Hypothalamus (tissue), 51 donors: ENCODE measurements around the gene TNPO1.

Experiments
- DNase-seq, 51 donors: peaks; one replicate each; lab custom pipeline; 2025; lab: John Stamatoyannopoulos, UW

Gene TNPO1

DNA sequence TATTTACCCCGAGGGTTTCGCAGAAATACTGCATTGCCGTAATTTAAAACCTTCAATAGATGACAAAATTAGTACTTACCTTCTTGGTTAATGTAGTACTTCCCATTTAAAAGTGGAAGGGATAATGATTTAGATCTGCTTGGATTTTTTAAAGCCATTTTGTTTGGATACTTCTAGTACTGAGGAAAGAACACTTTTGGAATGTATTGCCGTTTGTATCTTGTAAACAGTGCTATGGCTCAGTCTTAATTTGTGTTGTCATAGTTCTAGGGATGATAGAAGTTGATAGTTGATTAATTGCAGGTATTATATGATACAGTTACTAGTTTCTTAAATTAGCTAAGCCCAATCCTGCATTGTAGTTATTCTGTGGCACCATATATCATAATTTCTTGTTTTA, 33.1 kb downstream of the TNPO1 start:
- DNase-seq = no peak

DNA sequence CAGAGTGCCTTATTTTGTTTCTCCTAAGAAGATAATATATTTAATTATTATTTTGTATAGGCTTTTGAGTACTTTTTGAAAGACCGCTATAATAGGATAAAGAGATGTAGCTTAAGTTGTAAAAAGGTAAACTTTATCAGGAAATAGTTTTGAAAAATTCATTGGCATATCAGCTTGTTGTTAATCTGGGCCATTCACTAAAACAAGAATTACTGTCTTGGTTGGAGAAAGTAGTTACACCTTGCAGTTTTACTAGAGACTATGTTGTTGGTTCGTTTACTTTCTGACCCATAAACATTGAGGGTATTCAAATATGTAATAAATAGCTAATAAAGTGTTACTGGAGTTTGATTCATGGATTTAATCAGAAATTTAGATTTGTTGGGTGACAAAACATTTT, 33.7 kb downstream of the TNPO1 start:
- no peak for DNase-seq

- no peak for DNase-seq
Observed at GRCh38 chr5:72852356-72852755, 35.9 kb downstream of the TNPO1 start.

- DNase-seq = no peak
Observed at GRCh38 chr5:72854419-72854818, 38.0 kb downstream of the TNPO1 start.

DNA sequence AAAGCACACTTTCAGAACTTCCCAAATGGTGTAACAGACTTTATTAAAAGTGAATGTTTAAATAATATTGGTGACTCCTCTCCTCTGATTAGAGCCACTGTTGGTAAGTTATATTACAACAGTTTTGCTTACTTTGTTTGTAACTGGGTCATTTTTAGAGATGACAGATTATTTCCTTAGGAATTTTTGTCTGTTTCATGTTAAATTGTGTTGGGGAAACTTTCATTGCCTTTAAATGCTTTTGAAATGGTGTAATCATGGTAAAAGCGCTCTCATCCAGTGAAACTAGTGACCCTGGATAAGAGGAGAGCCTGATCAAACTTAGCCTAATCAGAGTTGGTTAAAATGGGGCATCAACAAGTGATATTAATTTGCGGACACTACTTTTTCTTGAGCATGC, 39.4 kb downstream of the TNPO1 start:
- no peak for DNase-seq

DNA sequence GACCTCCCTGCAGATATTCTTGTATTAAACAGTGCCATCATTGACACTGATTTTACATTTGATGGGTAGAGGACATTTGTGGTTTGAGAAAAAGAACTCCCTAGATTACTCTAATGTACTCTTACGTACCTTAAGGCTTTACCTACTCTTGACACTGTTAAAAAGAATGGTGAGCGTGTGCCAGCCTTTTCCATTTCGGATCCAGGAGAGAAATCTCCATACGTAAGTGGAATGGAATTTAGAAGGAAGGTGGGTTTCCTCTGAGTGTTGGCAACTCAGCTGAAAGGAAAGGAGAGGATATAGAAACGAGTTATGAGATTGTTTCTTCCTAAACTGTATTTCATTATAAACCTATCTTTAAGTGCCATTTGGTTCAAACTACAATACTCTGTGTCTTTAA, 40.9 kb downstream of the TNPO1 start:
- no peak for DNase-seq

DNA sequence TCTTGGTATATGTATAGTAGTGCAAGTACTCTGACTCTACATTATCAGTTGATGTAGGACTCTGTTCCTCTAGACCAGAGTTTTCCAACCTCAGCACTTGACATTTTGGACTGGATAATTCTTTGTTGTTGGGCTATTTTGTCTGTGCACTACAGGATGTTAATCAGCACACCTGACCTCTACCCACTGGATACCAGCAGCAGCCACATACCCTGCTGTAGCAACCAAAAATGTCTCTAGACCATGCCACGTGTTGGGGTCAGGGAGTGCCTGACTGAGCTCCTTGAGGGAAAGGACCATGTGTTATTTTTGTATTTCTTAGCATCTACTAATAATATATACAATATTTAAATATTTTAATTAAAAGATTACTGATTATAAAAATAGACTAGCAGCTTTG, 42.7 kb downstream of the TNPO1 start:
- no peak for DNase-seq

- no peak for DNase-seq
Observed at GRCh38 chr5:72860499-72860898, 44.0 kb downstream of the TNPO1 start.

DNA sequence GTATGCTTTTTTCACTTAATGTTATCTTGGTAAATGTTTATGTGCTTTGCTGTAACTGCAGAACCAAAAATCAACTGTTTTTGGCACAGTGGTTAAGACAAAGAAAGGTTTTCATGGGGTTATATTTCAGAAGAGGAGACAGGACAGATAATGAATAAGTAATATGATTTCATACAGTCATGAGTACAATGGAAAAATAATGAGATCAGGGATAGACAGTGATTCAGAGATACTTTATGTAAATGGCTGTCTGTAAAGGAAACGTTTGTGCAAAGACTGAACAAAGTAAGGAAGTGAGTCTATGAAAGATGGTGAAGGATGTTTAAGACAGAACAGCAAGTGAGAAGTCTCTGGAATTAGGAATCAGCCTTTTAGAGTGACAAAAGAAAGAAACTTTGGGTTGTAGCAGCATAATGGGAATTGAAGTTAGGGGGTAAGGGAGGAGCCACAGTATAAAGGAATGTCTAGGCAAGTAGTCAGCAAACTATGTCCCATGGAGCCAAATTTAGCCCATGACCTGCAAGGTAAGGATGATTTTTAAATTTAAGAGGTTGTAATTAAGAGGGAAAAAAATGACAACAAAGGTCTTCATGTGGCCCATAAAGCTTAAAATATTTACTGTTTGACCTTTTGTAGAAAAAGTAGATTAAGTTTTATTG, 55.0 kb downstream of the TNPO1 start:
- no peak for DNase-seq

- DNase-seq = peak in 1 of 51 donors; percentile 1
Observed at GRCh38 chr5:72878854-72879253, 62.4 kb downstream of the TNPO1 start.

DNA sequence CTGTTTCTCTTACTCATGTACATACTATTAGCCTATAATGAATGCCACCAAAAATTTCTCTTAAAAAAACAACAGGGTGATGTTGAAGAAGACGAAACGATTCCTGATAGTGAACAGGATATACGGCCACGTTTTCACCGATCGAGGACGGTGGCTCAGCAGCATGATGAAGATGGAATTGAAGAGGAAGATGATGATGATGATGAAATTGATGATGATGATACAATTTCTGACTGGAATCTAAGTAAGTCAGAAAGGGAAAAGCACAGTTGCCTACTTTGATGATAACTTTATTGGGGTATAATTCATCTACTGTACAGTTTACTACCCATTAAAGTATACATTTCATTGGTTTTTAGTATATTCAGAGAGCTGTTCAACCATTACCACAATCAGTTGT, 66.5 kb downstream of the TNPO1 start:
- no peak for DNase-seq

DNA sequence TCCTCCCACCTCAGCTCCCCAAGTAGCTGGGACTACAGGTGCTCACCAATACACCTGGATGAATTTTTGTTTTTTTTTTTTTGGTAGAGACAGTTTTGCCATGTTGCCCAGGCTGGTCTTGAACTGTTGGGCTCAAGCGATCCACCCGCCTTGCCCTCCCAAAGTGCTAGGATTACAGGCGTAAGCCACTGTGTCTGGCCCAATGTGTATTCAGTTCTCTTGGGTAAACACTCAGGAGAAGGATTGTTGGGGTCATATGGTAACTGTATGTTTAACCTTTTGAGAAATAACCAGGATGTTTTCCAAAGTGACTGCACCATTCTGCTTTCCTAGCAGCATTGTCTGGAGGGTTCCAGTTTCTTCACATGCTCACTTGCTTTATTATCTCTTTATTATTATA, 67.4 kb downstream of the TNPO1 start:
- DNase-seq = no peak

GRCh38 chr5:72884892-72885291, 68.4 kb downstream of the TNPO1 start:
- DNase-seq = no peak

GRCh38 chr5:72885824-72886223, 69.4 kb downstream of the TNPO1 start:
- no peak for DNase-seq

GRCh38 chr5:72888595-72888994, 72.1 kb downstream of the TNPO1 start:
- no peak for DNase-seq

GRCh38 chr5:72889324-72889723, 72.9 kb downstream of the TNPO1 start:
- no peak for DNase-seq

DNA sequence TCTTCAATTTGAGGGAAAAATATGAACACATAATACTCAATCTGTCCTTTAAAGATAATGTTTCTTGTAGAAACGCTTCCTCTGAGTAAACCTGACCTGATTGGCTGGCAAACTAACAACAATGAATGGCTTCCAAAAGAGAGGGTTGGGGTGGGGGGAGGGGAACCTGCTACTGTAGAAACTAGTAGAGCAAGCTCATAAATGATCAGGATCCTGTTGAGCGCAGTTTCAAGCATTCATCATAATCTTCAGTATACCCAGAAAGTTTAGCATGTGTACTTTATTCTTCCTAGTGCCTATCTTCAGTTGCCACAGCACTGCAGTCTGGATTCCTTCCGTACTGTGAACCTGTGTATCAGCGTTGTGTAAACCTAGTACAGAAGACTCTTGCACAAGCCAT, 76.4 kb downstream of the TNPO1 start:
- no peak for DNase-seq

- no peak for DNase-seq
Observed at GRCh38 chr5:72895758-72896157, 79.3 kb downstream of the TNPO1 start.

- no peak for DNase-seq
Observed at GRCh38 chr5:72906806-72907205, 90.3 kb downstream of the TNPO1 start.

- no peak for DNase-seq
Observed at GRCh38 chr5:72908664-72909063, 92.2 kb downstream of the TNPO1 start.

- DNase-seq = no peak
Observed at GRCh38 chr5:72917371-72917776, 100.9 kb downstream of the TNPO1 start.

DNA sequence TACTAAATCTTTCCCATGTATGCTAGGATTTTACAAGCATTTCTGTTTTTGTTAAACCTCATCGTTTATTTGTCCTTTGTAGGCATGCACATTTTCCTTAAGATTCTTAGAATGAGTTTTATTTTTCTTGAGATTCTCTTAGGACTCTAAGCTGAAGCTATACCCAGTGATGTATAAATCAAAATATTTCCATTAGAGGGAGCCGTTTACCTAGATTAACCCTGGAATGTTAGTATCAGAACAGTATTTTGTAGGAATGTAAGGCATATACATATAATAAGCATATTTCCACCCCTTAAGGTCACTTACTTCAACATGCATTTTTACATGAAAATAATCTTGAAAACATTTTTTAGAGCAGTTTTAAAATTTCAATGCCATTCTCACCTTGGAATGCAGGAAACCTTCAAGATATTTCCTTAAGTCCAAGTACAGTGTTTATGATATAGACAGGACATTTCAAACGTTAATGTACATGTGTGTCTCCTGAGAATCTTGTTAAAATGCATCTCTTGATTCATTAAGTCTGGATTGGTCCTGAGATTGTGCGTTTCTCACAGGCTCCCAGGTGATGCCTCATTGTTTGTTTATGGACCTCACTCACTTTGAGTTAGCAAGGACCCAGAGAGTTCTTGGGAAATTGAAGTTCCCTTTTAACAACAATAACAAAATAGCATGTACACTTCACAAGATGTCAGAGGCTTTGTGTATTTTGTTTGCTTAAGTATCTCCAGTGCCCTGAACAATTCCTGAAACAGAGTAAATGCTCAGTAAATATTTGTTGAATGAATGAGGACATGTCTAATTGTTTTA, 104.4 kb downstream of the TNPO1 start:
- DNase-seq = no peak
